TTC549 (cell line): ENCODE data around the gene HOXB5.

Experiments
- FAIRE-seq: peaks from 2 replicates; lab custom pipeline; 2012; peaks lifted over from hg19 to GRCh38; lab: Jason Lieb, UNC

Gene HOXB5

GRCh38 chr17:48629411-48629759, 35.8 kb upstream of the HOXB5 start:
- no peak for FAIRE-seq

GRCh38 chr17:48628649-48629410, 35.3 kb upstream of the HOXB5 start:
- FAIRE-seq: no peak

- no peak for FAIRE-seq
These were observed 34.3 kb upstream of the HOXB5 start for GRCh38 chr17:48627623-48628521.

- FAIRE-seq: no peak
These were observed 33.6 kb upstream of the HOXB5 start for GRCh38 chr17:48627118-48627597.

- FAIRE-seq: no peak
These were observed 32.9 kb upstream of the HOXB5 start, which contains the start of gene HOXB9 for GRCh38 chr17:48626245-48627117. Gene HOXB9, minus strand, starts transcription at chr17:48626358. Its CDS starts 89 bp downstream, at chr17:48626269.

- no peak for FAIRE-seq
These were observed 32.1 kb upstream of the HOXB5 start for GRCh38 chr17:48625495-48626244.

GRCh38 chr17:48624544-48625494, 31.2 kb upstream of the HOXB5 start:
- FAIRE-seq: no peak

- FAIRE-seq: no peak
These were observed 30.5 kb upstream of the HOXB5 start for GRCh38 chr17:48624118-48624517.

- FAIRE-seq: no peak
These were observed 30.0 kb upstream of the HOXB5 start for GRCh38 chr17:48623583-48623982.

- no peak for FAIRE-seq
These were observed 29.3 kb upstream of the HOXB5 start for GRCh38 chr17:48622857-48623256.

GRCh38 chr17:48621410-48622392, 28.1 kb upstream of the HOXB5 start:
- FAIRE-seq: no peak

- FAIRE-seq: no peak
These were observed 27.0 kb upstream of the HOXB5 start for GRCh38 chr17:48620461-48621139.

- no peak for FAIRE-seq
These were observed 26.4 kb upstream of the HOXB5 start for GRCh38 chr17:48619826-48620449.

- peak; percentile 94 for FAIRE-seq
These were observed 24.8 kb upstream of the HOXB5 start for GRCh38 chr17:48618256-48618896.

- FAIRE-seq: no peak
These were observed 24.1 kb upstream of the HOXB5 start for GRCh38 chr17:48617471-48618255.

GRCh38 chr17:48616717-48617470, 23.3 kb upstream of the HOXB5 start:
- no peak for FAIRE-seq
